Nephron progenitor cell (in vitro differentiated cells): ENCODE results near the gene RSF1.
A peak's percentile ranks its signal among the peaks of the same experiment; 100 is the strongest.

Source experiments
- DNase-seq: peaks from one replicate; pipeline ENCODE4 v3.0.0; 2021
- H3K27ac Mint-ChIP-seq: 2 replicates; pipeline ENCODE4 v1.8.0; 2021; ENCODE audit warnings: mild to moderate bottlenecking, moderate library complexity, mixed read lengths
- H3K27me3 Mint-ChIP-seq: 2 replicates; pipeline ENCODE4 v1.8.0; 2021; ENCODE audit warnings: mild to moderate bottlenecking, low read depth, mixed read lengths; ENCODE audit not compliant: poor library complexity
- H3K36me3 Mint-ChIP-seq: 2 replicates; pipeline ENCODE4 v1.8.0; 2021; ENCODE audit warnings: low read depth, mixed read lengths
- H3K4me1 Mint-ChIP-seq: 2 replicates; pipeline ENCODE4 v1.8.0; 2021; ENCODE audit warnings: mixed read lengths
- H3K4me3 Mint-ChIP-seq: 2 replicates; pipeline ENCODE4 v1.8.0; 2021; ENCODE audit warnings: mild to moderate bottlenecking, moderate library complexity, mixed read lengths
- H3K9me3 Mint-ChIP-seq: 2 replicates; pipeline ENCODE4 v1.8.0; 2021; ENCODE audit warnings: mild to moderate bottlenecking, moderate library complexity, mixed read lengths
- CTCF ChIP-seq: fragments of 200-600 bp; sonication (generic); IDR thresholded peaks from 2 replicates; pipeline ENCODE4 v1.5.0; 2021; ENCODE audit warnings: antibody characterized with exemption

Gene RSF1

GRCh38 chr11:77726524-77726923, 94.0 kb downstream of the RSF1 start:
- Mint-ChIP-seq H3K9me3 (peaks cover 14% of the 10 kb centered on the region), H3K27ac (no peak overlapping the region), H3K4me3 (no peak overlapping the region), H3K27me3 (no peaks in the 10 kb centered on the region), H3K36me3 (peaks cover 78% of the 10 kb centered on the region), H3K4me1 (peaks cover 9% of the 10 kb centered on the region)
- no peak for TF ChIP-seq CTCF
- no peak for DNase-seq

GRCh38 chr11:77725433-77725832, 95.1 kb downstream of the RSF1 start:
- H3K4me1 Mint-ChIP-seq = peaks cover 9% of the 10 kb centered on the region
- no peak for TF ChIP-seq CTCF
- no peak overlapping the region for H3K4me3 Mint-ChIP-seq
- DNase-seq = no peak
- H3K27me3 Mint-ChIP-seq = no peaks in the 10 kb centered on the region
- H3K9me3 Mint-ChIP-seq = peaks cover 3% of the 10 kb centered on the region
- H3K36me3 Mint-ChIP-seq = peaks cover 68% of the 10 kb centered on the region
- H3K27ac Mint-ChIP-seq = no peak overlapping the region

DNA sequence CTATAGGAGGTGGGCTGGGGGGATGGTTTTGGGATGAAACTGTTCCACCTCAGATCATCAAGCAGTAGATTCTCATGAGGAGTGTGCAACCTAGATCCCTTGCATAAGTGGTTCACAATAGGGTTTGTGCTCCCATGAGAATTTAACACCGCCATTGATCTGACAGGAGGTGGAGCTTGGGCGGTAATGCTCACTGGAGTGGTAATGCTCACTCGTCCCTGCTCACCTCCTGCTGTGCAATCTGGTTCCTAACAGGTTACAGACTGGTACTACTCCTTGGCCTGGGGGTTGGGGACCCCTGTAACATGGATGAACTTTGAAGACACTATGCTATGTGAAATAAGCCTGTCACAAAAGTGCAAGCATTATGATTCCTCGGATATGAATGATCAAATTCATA, 95.9 kb downstream of the RSF1 start:
- H3K4me3 Mint-ChIP-seq = no peak overlapping the region
- no peak overlapping the region for H3K27ac Mint-ChIP-seq
- peaks cover 66% of the 10 kb centered on the region for H3K36me3 Mint-ChIP-seq
- no peak for TF ChIP-seq CTCF
- H3K9me3 Mint-ChIP-seq = no peaks in the 10 kb centered on the region
- H3K27me3 Mint-ChIP-seq = no peaks in the 10 kb centered on the region
- DNase-seq = no peak
- peaks cover 9% of the 10 kb centered on the region for H3K4me1 Mint-ChIP-seq

DNA sequence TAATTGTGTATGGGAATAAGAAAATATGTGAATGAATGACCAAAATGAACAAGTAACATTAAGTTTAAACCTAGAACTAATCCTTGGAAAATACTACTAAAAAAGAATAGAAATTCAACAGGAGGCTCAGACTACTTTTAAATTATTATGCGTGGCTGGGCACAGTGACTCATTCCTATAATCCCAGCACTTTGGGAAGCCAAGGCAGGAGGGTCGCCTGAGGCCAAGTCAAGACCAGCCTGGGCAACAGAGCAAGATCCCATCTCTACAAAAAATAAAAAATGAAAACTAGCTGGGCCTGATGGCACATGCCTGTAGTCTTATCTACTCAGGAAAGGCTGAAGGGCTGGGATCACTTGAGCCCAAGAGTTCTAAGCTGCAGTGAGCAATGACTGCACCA, 97.5 kb downstream of the RSF1 start:
- no peak for TF ChIP-seq CTCF
- H3K4me1 Mint-ChIP-seq = peaks cover 7% of the 10 kb centered on the region
- no peak for DNase-seq
- H3K9me3 Mint-ChIP-seq = no peaks in the 10 kb centered on the region
- H3K4me3 Mint-ChIP-seq = no peak overlapping the region
- H3K27ac Mint-ChIP-seq = no peak overlapping the region
- H3K36me3 Mint-ChIP-seq = peaks cover 70% of the 10 kb centered on the region
- H3K27me3 Mint-ChIP-seq = no peaks in the 10 kb centered on the region

- Mint-ChIP-seq H3K4me3 (no peak overlapping the region), H3K4me1 (no peaks in the 10 kb centered on the region), H3K27ac (no peak overlapping the region), H3K36me3 (peaks cover 37% of the 10 kb centered on the region), H3K9me3 (no peaks in the 10 kb centered on the region), H3K27me3 (no peaks in the 10 kb centered on the region)
- no peak for DNase-seq
- no peak for TF ChIP-seq CTCF
Observed at GRCh38 chr11:77710358-77710757, 110.2 kb downstream of the RSF1 start.

DNA sequence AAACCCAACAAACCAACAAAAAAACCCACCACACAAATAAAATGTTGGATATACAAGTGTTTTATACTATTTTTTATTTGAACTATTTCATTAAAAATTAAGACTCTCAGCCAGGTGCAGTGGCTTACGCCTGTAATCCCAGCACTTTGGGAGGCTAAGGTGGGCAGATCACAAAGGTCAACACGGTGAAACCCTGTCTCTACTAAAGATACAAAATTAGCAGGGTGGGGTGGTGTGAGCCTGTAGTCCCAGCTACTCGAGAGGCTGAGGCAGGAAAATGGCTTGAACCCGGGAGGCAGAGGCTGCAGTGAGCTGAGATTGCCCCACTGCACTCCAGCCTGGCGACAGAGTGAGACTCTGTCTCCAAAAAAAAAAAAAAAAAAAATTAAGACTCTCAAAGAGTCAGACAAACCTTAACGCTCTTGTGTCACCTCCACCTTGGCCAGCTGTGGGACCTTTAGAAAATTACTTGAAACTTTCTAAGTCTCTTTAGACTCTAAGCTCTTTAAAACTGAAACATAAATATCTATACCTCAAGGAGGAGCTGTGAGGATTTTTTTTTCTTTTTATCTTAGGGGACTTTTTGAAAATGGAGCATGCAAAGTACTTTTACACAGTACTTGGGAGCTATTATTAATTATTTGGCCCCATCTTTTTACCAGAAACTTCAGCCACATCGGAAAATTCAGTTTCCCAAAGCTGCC, 114.5 kb downstream of the RSF1 start:
- DNase-seq = no peak
- Mint-ChIP-seq H3K9me3 (no peaks in the 10 kb centered on the region), H3K36me3 (peaks cover 47% of the 10 kb centered on the region), H3K4me1 (no peaks in the 10 kb centered on the region), H3K27ac (peak overlapping the region; percentile 39), H3K27me3 (no peaks in the 10 kb centered on the region), H3K4me3 (no peak overlapping the region)
- no peak for TF ChIP-seq CTCF
